GM23338 (cell line): ENCODE measurements around the gene MYO5B. TPM values are rescaled to one million over a fixed set of nuclear protein-coding genes. Genes with fewer than 3 reads are reported as not detected.
"Not testable (repeated sequence)": the region's sequence is repeated elsewhere in the genome, so short reads cannot be mapped to it uniquely, and the experiment has no call there.

ENCODE experiments used
- ATAC-seq: fragments of 200-7000 bp; cut with Tn5 transposase; 3 replicates; pipeline ENCODE4 v1.9.1; 2020
- DNase-seq: peaks from one replicate; pipeline ENCODE4 v3.0.0-alpha.2; 2015; ENCODE audit warnings: low spot score
- H2AFZ ChIP-seq: fragments of 200-600 bp; sonication (generic); 2 replicates; pipeline ENCODE4 v1.8.0; 2016; ENCODE audit warnings: antibody characterized with exemption, mild to moderate bottlenecking, moderate library complexity
- H3F3A ChIP-seq: fragments of 200-600 bp; sonication (generic); replicated peaks from 2 replicates; pipeline ENCODE4 v1.8.0; 2017; ENCODE audit warnings: antibody characterized with exemption, mixed run types, low read depth
- H3K27ac ChIP-seq: fragments of 200-600 bp; sonication (generic); 2 replicates; pipeline ENCODE4 v1.6.1; 2016; ENCODE audit warnings: low read depth
- H3K27me3 ChIP-seq: fragments of 200-600 bp; sonication (generic); 2 replicates; pipeline ENCODE4 v1.8.0; 2016; ENCODE audit warnings: mild to moderate bottlenecking, mixed run types, moderate library complexity; ENCODE audit not compliant: insufficient read depth
- H3K36me3 ChIP-seq: fragments of 200-600 bp; sonication (generic); 2 replicates; pipeline ENCODE4 v1.8.0; 2016; ENCODE audit warnings: mild to moderate bottlenecking; ENCODE audit not compliant: insufficient read depth
- H3K4me1 ChIP-seq: fragments of 200-600 bp; sonication (generic); 2 replicates; pipeline ENCODE4 v1.8.0; 2016; ENCODE audit warnings: mild to moderate bottlenecking, moderate library complexity; ENCODE audit not compliant: insufficient read depth
- H3K4me2 ChIP-seq: fragments of 200-600 bp; sonication (generic); 2 replicates; pipeline ENCODE4 v1.7.1; 2017; ENCODE audit warnings: mixed run types
- H3K4me3 ChIP-seq: fragments of 200-600 bp; sonication (generic); 2 replicates; pipeline ENCODE4 v1.6.1; 2016; ENCODE audit warnings: mixed run types
- H3K79me2 ChIP-seq: fragments of 200-600 bp; sonication (generic); replicated peaks from 2 replicates; pipeline ENCODE4 v1.8.0; 2017; ENCODE audit warnings: mild to moderate bottlenecking; ENCODE audit not compliant: insufficient read depth
- H3K9me2 ChIP-seq: fragments of 200-600 bp; sonication (generic); 2 replicates; pipeline ENCODE4 v1.8.0; 2017; ENCODE audit not compliant: insufficient read depth
- H4K20me1 ChIP-seq: fragments of 200-600 bp; sonication (generic); replicated peaks from 2 replicates; pipeline ENCODE4 v1.8.0; 2017; ENCODE audit warnings: mild to moderate bottlenecking; ENCODE audit not compliant: insufficient read depth
- H3K27ac Mint-ChIP-seq: 2 replicates; pipeline ENCODE4 v1.8.0; 2020; ENCODE audit warnings: inconsistent platforms, mild to moderate bottlenecking, moderate library complexity, mixed read lengths
- H3K27me3 Mint-ChIP-seq: 3 replicates; pipeline ENCODE4 v1.8.0; 2022; ENCODE audit warnings: low read depth, mild to moderate bottlenecking, moderate library complexity, mixed read lengths, inconsistent platforms; ENCODE audit not compliant: insufficient read depth, poor library complexity
- H3K36me3 Mint-ChIP-seq: 3 replicates; pipeline ENCODE4 v1.8.0; 2021; ENCODE audit warnings: low read depth, mild to moderate bottlenecking, inconsistent platforms, moderate library complexity, mixed read lengths
- H3K4me1 Mint-ChIP-seq: 3 replicates; pipeline ENCODE4 v1.8.0; 2020; ENCODE audit warnings: mild to moderate bottlenecking, inconsistent platforms, mixed read lengths
- H3K4me3 Mint-ChIP-seq: 3 replicates; pipeline ENCODE4 v1.8.0; 2021; ENCODE audit warnings: moderate library complexity, mild to moderate bottlenecking, inconsistent platforms, mixed read lengths
- H3K9me3 Mint-ChIP-seq: 3 replicates; pipeline ENCODE4 v1.8.0; 2020; ENCODE audit warnings: moderate library complexity, mild to moderate bottlenecking, inconsistent platforms, mixed read lengths
- CTCF ChIP-seq, 2 experiments: fragments of 200-600 bp in 1 of 2; sonication (generic) in 1 of 2; conservative IDR thresholded peaks; 2 replicates each; pipeline versions ENCODE4 v1.5.1 to v1.6.1; 2016 to 2017; ENCODE audit warnings: antibody characterized with exemption in 2 of 2, low read depth in 2 of 2, mild to moderate bottlenecking in 2 of 2, moderate library complexity in 1 of 2
- EZH2phosphoT487 ChIP-seq: fragments of 200-600 bp; sonication (generic); IDR thresholded peaks from one replicate; pipeline ENCODE4 v1.8.1; 2018; ENCODE audit warnings: antibody characterized with exemption; ENCODE audit not compliant: unreplicated experiment
- NANOG ChIP-seq: IDR thresholded peaks from 2 replicates; pipeline ENCODE4 v1.6.1; 2016; ENCODE audit warnings: antibody characterized with exemption, borderline replicate concordance
- POLR2AphosphoS5 ChIP-seq: IDR thresholded peaks from 2 replicates; pipeline ENCODE4 v1.6.1; 2016; ENCODE audit warnings: antibody characterized with exemption, low read depth
- REST ChIP-seq: IDR thresholded peaks from one replicate; pipeline ENCODE4 v1.6.1; 2018; ENCODE audit warnings: antibody characterized with exemption; ENCODE audit not compliant: unreplicated experiment
- STAT1 ChIP-seq: IDR thresholded peaks from one replicate; pipeline ENCODE4 v1.6.1; 2016; ENCODE audit warnings: antibody characterized with exemption; ENCODE audit not compliant: unreplicated experiment
- ZNF114 ChIP-seq: fragments of 250-450 bp; sonication (Bioruptor Pico); IDR thresholded peaks from 2 replicates; pipeline ENCODE4 v1.5.0; 2020; ENCODE audit warnings: mild to moderate bottlenecking, moderate library complexity
- ZNF331 ChIP-seq: fragments of 250-450 bp; sonication (Bioruptor Pico); IDR thresholded peaks from 2 replicates; pipeline ENCODE4 v1.5.0; 2020; ENCODE audit warnings: low read depth, mild to moderate bottlenecking, moderate library complexity
- polyA plus RNA-seq: library from polyadenylated mRNA; unstranded; fragments of >200 nt; fragmentation: Nextera tagmentation; extraction: Ambion mirVana; gene quantifications from 2 replicates; pipeline ENCODE4 v1.2.1, GENCODE V29; 2016
- total RNA-seq: library from RNA; depleted of rRNA; stranded (reverse); fragments of >200 nt; shearing (Covaris generic); gene quantifications from 2 replicates; pipeline ENCODE4 v1.2.3, GENCODE V29; 2014

The MYO5B gene
- total and polyA plus RNA-seq, 2 experiments from 2014 or later = 3.2 to 19.1 TPM

- no peak for TF ChIP-seq REST
- no peak for TF ChIP-seq ZNF114 (CRISPR knock-in tag)
- no peak for TF ChIP-seq EZH2phosphoT487
- no peak for TF ChIP-seq CTCF (conservative IDR thresholded peaks at IDR 0.05; ENCODE audit: low read depth in 2 of 2)
- no peak for TF ChIP-seq NANOG
- no peak for TF ChIP-seq STAT1
- TF ChIP-seq ZNF331 (CRISPR knock-in tag) = no peak
- no peak for TF ChIP-seq POLR2AphosphoS5
Measured at GRCh38 chr18:49802623-49803022, 392.3 kb downstream of the MYO5B start (continued).

- not testable (repeated sequence) for H3K4me3 ChIP-seq, H3K4me1 ChIP-seq, H3K4me3 Mint-ChIP-seq, ATAC-seq, H3K27ac ChIP-seq, H3K27me3 ChIP-seq, H3F3A ChIP-seq, H3K27me3 Mint-ChIP-seq, H3K9me2 ChIP-seq, H3K4me2 ChIP-seq, DNase-seq, H3K27ac Mint-ChIP-seq, H2AFZ ChIP-seq, H3K4me1 Mint-ChIP-seq, H4K20me1 ChIP-seq
- Histone ChIP-seq H3K79me2 (peaks cover 35% of the 10 kb centered on the region), H3K36me3 (peaks cover 16% of the 10 kb centered on the region)
- Mint-ChIP-seq H3K9me3 (peaks cover 27% of the 10 kb centered on the region), H3K36me3 (peaks cover 62% of the 10 kb centered on the region)
Measured at GRCh38 chr18:49800491-49800890, 394.5 kb downstream of the MYO5B start.

GRCh38 chr18:49799806-49800205 is 395.1 kb downstream of the MYO5B start:
- H3K27me3 Mint-ChIP-seq, H3K4me2 ChIP-seq, H3K9me2 ChIP-seq, H3K4me3 ChIP-seq, H3K4me1 Mint-ChIP-seq, H3F3A ChIP-seq, DNase-seq, H3K27ac ChIP-seq, ATAC-seq, H3K4me3 Mint-ChIP-seq, H3K27ac Mint-ChIP-seq, H4K20me1 ChIP-seq, H2AFZ ChIP-seq, H3K27me3 ChIP-seq, H3K4me1 ChIP-seq: not testable (repeated sequence)
- Mint-ChIP-seq H3K36me3 (peaks cover 67% of the 10 kb centered on the region), H3K9me3 (peaks cover 27% of the 10 kb centered on the region)
- Histone ChIP-seq H3K36me3 (peaks cover 23% of the 10 kb centered on the region), H3K79me2 (peaks cover 28% of the 10 kb centered on the region)
